ENCODE measurements around the gene RALGPS1.

Gene RALGPS1

GRCh38 chr9:126893079-126893478 is 21.5 kb upstream of the RALGPS1 start:
- H3K27me3 ChIP-seq (ENCODE audit: insufficient read depth, low read length): no peaks in the 10 kb centered on the region
- H3K27ac ChIP-seq (ENCODE audit: low read depth, low read length): no peak overlapping the region
- H3K9me3 ChIP-seq (ENCODE audit: insufficient read depth, low read depth, low read length): no peaks in the 10 kb centered on the region
- no peak overlapping the region for H4K8ac ChIP-seq (ENCODE audit: low read depth, low read length)
- no peaks in the 10 kb centered on the region for H3K79me1 ChIP-seq (ENCODE audit: low read length)
- H3K14ac ChIP-seq (ENCODE audit: low read length): no peak overlapping the region
- H3K4ac ChIP-seq (ENCODE audit: low read depth, low read length): no peak overlapping the region
- no peak overlapping the region for H3K23ac ChIP-seq (ENCODE audit: low read length)
- no peak overlapping the region for H4K91ac ChIP-seq (ENCODE audit: low read depth, low read length)
- H2AK5ac ChIP-seq (ENCODE audit: low read length): no peak overlapping the region
- H3K4me1 ChIP-seq (ENCODE audit: control insufficient read depth in 1 of 2, insufficient read depth in 2 of 2, low read length in 2 of 2): no peaks in the 10 kb centered on the region
- H4K12ac ChIP-seq (ENCODE audit: low read depth, low read length): no peak overlapping the region
- no peaks in the 10 kb centered on the region for H3K36me3 ChIP-seq (ENCODE audit: control insufficient read depth in 1 of 2, insufficient read depth in 2 of 2, low read length in 2 of 2)
- no peaks in the 10 kb centered on the region for H3K79me2 ChIP-seq (ENCODE audit: control insufficient read depth, insufficient read depth, low read length, poor library complexity)
- H3K4me3 ChIP-seq (ENCODE audit: low read depth, low read length): no peak overlapping the region
- H3K4me2 ChIP-seq (ENCODE audit: low read length): no peak overlapping the region
- H3K18ac ChIP-seq (ENCODE audit: low read length): no peak overlapping the region
- H2BK120ac ChIP-seq (ENCODE audit: insufficient read depth, low read length, poor library complexity): no peak overlapping the region
- no peak for DNase-seq
- no peak overlapping the region for H3K9ac ChIP-seq (ENCODE audit: low read length)
- no peak overlapping the region for H2AFZ ChIP-seq (ENCODE audit: insufficient read depth, low read length, poor library complexity)
- H2BK12ac ChIP-seq (ENCODE audit: low read length): no peak overlapping the region
- WGBS (ENCODE audit: extremely low coverage, insufficient coverage, insufficient read length): no CpG with 5 or more reads among the region's 5 CpGs
- H2BK5ac ChIP-seq (ENCODE audit: low read depth, low read length, poor library complexity): no peak overlapping the region

- Histone ChIP-seq H4K8ac (ENCODE audit: low read depth, low read length) (no peak overlapping the region), H3K4me2 (ENCODE audit: low read length) (no peak overlapping the region), H3K79me1 (ENCODE audit: low read length) (no peaks in the 10 kb centered on the region), H2AK5ac (ENCODE audit: low read length) (no peak overlapping the region), H3K9ac (ENCODE audit: low read length) (no peak overlapping the region), H3K23ac (ENCODE audit: low read length) (no peak overlapping the region), H3K27me3 (ENCODE audit: insufficient read depth, low read length) (no peaks in the 10 kb centered on the region), H3K4ac (ENCODE audit: low read depth, low read length) (no peak overlapping the region), H3K79me2 (ENCODE audit: control insufficient read depth, insufficient read depth, low read length, poor library complexity) (no peaks in the 10 kb centered on the region), H2BK12ac (ENCODE audit: low read length) (no peak overlapping the region), H4K12ac (ENCODE audit: low read depth, low read length) (no peak overlapping the region), H3K36me3 (ENCODE audit: control insufficient read depth in 1 of 2, insufficient read depth in 2 of 2, low read length in 2 of 2) (no peaks in the 10 kb centered on the region), H2BK120ac (ENCODE audit: insufficient read depth, low read length, poor library complexity) (no peak overlapping the region), H3K18ac (ENCODE audit: low read length) (no peak overlapping the region), H3K14ac (ENCODE audit: low read length) (no peak overlapping the region), H2BK5ac (ENCODE audit: low read depth, low read length, poor library complexity) (no peak overlapping the region), H3K4me1 (ENCODE audit: control insufficient read depth in 1 of 2, insufficient read depth in 2 of 2, low read length in 2 of 2) (no peaks in the 10 kb centered on the region), H3K4me3 (ENCODE audit: low read depth, low read length) (no peak overlapping the region), H2AFZ (ENCODE audit: insufficient read depth, low read length, poor library complexity) (no peak overlapping the region), H4K91ac (ENCODE audit: low read depth, low read length) (no peak overlapping the region), H3K9me3 (ENCODE audit: insufficient read depth, low read depth, low read length) (no peaks in the 10 kb centered on the region), H3K27ac (ENCODE audit: low read depth, low read length) (no peak overlapping the region)
- no peak for DNase-seq
- no CpG with 5 or more reads among the region's 4 CpGs for WGBS (ENCODE audit: extremely low coverage, insufficient coverage, insufficient read length)
Measured at GRCh38 chr9:126894052-126894603, 20.5 kb upstream of the RALGPS1 start.

- H4K8ac ChIP-seq (ENCODE audit: low read depth, low read length): no peak overlapping the region
- WGBS (ENCODE audit: extremely low coverage, insufficient coverage, insufficient read length): no CpG with 5 or more reads among the region's 3 CpGs
- H2BK120ac ChIP-seq (ENCODE audit: insufficient read depth, low read length, poor library complexity): no peak overlapping the region
- no peak overlapping the region for H2BK12ac ChIP-seq (ENCODE audit: low read length)
- H3K36me3 ChIP-seq (ENCODE audit: control insufficient read depth in 1 of 2, insufficient read depth in 2 of 2, low read length in 2 of 2): no peaks in the 10 kb centered on the region
- DNase-seq: no peak
- H3K4me3 ChIP-seq (ENCODE audit: low read depth, low read length): no peak overlapping the region
- no peak overlapping the region for H3K23ac ChIP-seq (ENCODE audit: low read length)
- H3K27me3 ChIP-seq (ENCODE audit: insufficient read depth, low read length): no peaks in the 10 kb centered on the region
- no peaks in the 10 kb centered on the region for H3K4me1 ChIP-seq (ENCODE audit: control insufficient read depth in 1 of 2, insufficient read depth in 2 of 2, low read length in 2 of 2)
- H2BK5ac ChIP-seq (ENCODE audit: low read depth, low read length, poor library complexity): no peak overlapping the region
- H2AK5ac ChIP-seq (ENCODE audit: low read length): no peak overlapping the region
- no peak overlapping the region for H3K14ac ChIP-seq (ENCODE audit: low read length)
- no peak overlapping the region for H3K4ac ChIP-seq (ENCODE audit: low read depth, low read length)
- H3K9me3 ChIP-seq (ENCODE audit: insufficient read depth, low read depth, low read length): peaks cover 2% of the 10 kb centered on the region
- H2AFZ ChIP-seq (ENCODE audit: insufficient read depth, low read length, poor library complexity): no peak overlapping the region
- no peak overlapping the region for H3K18ac ChIP-seq (ENCODE audit: low read length)
- H3K4me2 ChIP-seq (ENCODE audit: low read length): no peak overlapping the region
- no peaks in the 10 kb centered on the region for H3K79me1 ChIP-seq (ENCODE audit: low read length)
- H3K79me2 ChIP-seq (ENCODE audit: control insufficient read depth, insufficient read depth, low read length, poor library complexity): no peaks in the 10 kb centered on the region
- no peak overlapping the region for H3K27ac ChIP-seq (ENCODE audit: low read depth, low read length)
- H4K12ac ChIP-seq (ENCODE audit: low read depth, low read length): no peak overlapping the region
- no peak overlapping the region for H4K91ac ChIP-seq (ENCODE audit: low read depth, low read length)
- H3K9ac ChIP-seq (ENCODE audit: low read length): no peak overlapping the region
Measured at GRCh38 chr9:126902210-126902609, 12.4 kb upstream of the RALGPS1 start.

- no peaks in the 10 kb centered on the region for H3K4me1 ChIP-seq (ENCODE audit: control insufficient read depth in 1 of 2, insufficient read depth in 2 of 2, low read length in 2 of 2)
- H3K4me3 ChIP-seq (ENCODE audit: low read depth, low read length): no peak overlapping the region
- H3K36me3 ChIP-seq (ENCODE audit: control insufficient read depth in 1 of 2, insufficient read depth in 2 of 2, low read length in 2 of 2): no peaks in the 10 kb centered on the region
- no CpG with 5 or more reads among the region's 3 CpGs for WGBS (ENCODE audit: extremely low coverage, insufficient coverage, insufficient read length)
- no peak overlapping the region for H2BK12ac ChIP-seq (ENCODE audit: low read length)
- no peak overlapping the region for H4K12ac ChIP-seq (ENCODE audit: low read depth, low read length)
- H3K79me2 ChIP-seq (ENCODE audit: control insufficient read depth, insufficient read depth, low read length, poor library complexity): no peaks in the 10 kb centered on the region
- no peak overlapping the region for H3K4ac ChIP-seq (ENCODE audit: low read depth, low read length)
- no peak overlapping the region for H4K91ac ChIP-seq (ENCODE audit: low read depth, low read length)
- no peak overlapping the region for H2BK120ac ChIP-seq (ENCODE audit: insufficient read depth, low read length, poor library complexity)
- no peak overlapping the region for H2AFZ ChIP-seq (ENCODE audit: insufficient read depth, low read length, poor library complexity)
- no peaks in the 10 kb centered on the region for H3K79me1 ChIP-seq (ENCODE audit: low read length)
- peaks cover 2% of the 10 kb centered on the region for H3K9me3 ChIP-seq (ENCODE audit: insufficient read depth, low read depth, low read length)
- no peak overlapping the region for H3K4me2 ChIP-seq (ENCODE audit: low read length)
- H4K8ac ChIP-seq (ENCODE audit: low read depth, low read length): no peak overlapping the region
- no peak for DNase-seq
- no peak overlapping the region for H3K27ac ChIP-seq (ENCODE audit: low read depth, low read length)
- H2BK5ac ChIP-seq (ENCODE audit: low read depth, low read length, poor library complexity): no peak overlapping the region
- H3K9ac ChIP-seq (ENCODE audit: low read length): no peak overlapping the region
- H3K14ac ChIP-seq (ENCODE audit: low read length): no peak overlapping the region
- H3K27me3 ChIP-seq (ENCODE audit: insufficient read depth, low read length): no peaks in the 10 kb centered on the region
- no peak overlapping the region for H2AK5ac ChIP-seq (ENCODE audit: low read length)
- no peak overlapping the region for H3K23ac ChIP-seq (ENCODE audit: low read length)
- no peak overlapping the region for H3K18ac ChIP-seq (ENCODE audit: low read length)
Measured at GRCh38 chr9:126904586-126904985, 10.0 kb upstream of the RALGPS1 start.
